ACC112 (cell line): ENCODE data around the gene SETD2.

Experiments
- H2AFZ ChIP-seq: fragments of 200-600 bp; sonication (generic); one replicate; pipeline ENCODE4 v1.6.0; 2017; ENCODE audit warnings: antibody characterized with exemption, low read length; ENCODE audit not compliant: unreplicated experiment
- H3K27ac ChIP-seq: fragments of 200-600 bp; sonication (generic); 2 replicates; pipeline ENCODE4 v1.5.1; 2014; ENCODE audit warnings: low read depth, mild to moderate bottlenecking, antibody characterized with exemption, low read length, moderate library complexity
- H3K27me3 ChIP-seq: fragments of 200-600 bp; sonication (generic); 2 replicates; pipeline ENCODE4 v1.6.1; 2014; ENCODE audit warnings: mild to moderate bottlenecking, antibody characterized with exemption, low read length, moderate library complexity, mixed read lengths; ENCODE audit not compliant: insufficient read depth
- H3K36me3 ChIP-seq: fragments of 200-600 bp; sonication (generic); 2 replicates; pipeline ENCODE4 v1.6.1; 2016; ENCODE audit warnings: mild to moderate bottlenecking, antibody characterized with exemption, low read length, moderate library complexity, mixed read lengths; ENCODE audit not compliant: insufficient read depth
- H3K4me1 ChIP-seq: fragments of 200-600 bp; sonication (generic); one replicate; pipeline ENCODE4 v1.6.1; 2016; ENCODE audit warnings: low read length, mixed read lengths; ENCODE audit not compliant: insufficient read depth, unreplicated experiment, control insufficient read depth
- H3K4me3 ChIP-seq: fragments of 200-600 bp; sonication (generic); 2 replicates; pipeline ENCODE4 v1.5.1; 2014; ENCODE audit warnings: mild to moderate bottlenecking, low read depth, low read length
- H3K79me2 ChIP-seq: fragments of 200-600 bp; sonication (generic); one replicate; pipeline ENCODE4 v1.6.0; 2016; ENCODE audit warnings: low read length; ENCODE audit not compliant: control insufficient read depth, unreplicated experiment, insufficient read depth

The SETD2 gene

DNA sequence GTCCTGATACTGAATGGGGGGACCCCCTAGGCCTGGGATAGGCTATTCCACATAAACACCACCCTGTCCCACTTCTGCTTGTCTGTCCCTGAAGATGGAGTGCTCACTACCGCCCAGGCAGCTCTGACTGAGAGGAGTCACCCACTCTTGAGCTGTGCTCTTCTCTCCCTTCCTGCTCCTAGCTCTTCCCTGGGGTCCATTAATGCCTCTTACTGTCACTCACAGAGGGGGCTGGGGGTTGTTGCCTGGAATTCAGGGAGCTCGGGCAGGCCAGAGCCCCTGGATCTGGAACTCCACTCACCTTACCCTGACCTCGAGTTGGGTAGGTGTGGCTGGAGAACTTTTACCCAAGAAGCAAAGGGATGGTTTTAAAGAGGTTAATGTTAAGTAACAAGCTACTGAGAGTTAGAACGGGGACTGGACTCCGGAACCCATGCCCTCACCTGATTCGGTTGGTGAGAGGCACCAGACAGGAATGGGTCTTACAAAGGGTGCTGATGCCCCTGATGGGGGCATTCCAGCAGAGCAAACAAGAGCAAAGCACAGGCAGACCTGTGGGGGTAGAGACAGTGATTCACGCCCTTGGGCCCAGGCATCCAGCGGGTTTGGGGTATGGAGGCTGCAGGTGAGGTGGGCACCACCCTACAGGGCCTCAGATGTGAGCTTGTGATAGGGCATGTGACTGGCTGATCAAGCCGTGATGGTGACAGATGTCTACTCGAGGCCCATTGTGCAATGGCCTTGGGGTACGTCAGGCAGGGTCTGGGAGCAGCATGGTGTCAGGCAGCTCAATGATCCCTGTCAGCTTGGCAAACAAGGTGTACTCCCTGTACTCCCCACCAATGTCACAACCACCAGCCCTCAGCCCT lies 179.1 kb downstream of the SETD2 start:
- H3K4me1 ChIP-seq: no peaks in the 10 kb centered on the region
- H2AFZ ChIP-seq: no peak overlapping the region
- peaks cover 4% of the 10 kb centered on the region for H3K79me2 ChIP-seq
- no peaks in the 10 kb centered on the region for H3K27me3 ChIP-seq
- no peak overlapping the region for H3K4me3 ChIP-seq
- no peak overlapping the region for H3K27ac ChIP-seq
- no peaks in the 10 kb centered on the region for H3K36me3 ChIP-seq

DNA sequence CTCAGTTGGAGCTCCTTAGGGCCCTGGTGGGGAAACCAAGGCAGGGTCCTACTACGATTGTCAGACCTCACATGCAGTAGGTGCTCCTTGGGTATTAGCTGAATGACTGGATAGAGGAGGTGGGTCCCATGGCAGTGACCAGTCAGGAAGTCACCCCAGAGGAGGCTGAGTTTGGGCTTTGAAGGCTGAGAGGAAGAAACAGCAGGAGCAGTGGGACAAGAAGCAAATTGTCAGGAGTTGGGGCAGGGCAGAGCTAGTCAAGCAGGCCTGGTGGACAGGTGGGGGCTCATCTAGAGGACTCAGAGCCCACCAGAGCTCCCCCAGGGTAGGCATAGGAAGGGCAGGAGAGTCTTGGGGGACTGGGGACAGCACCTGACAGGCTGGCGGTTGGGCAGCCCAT lies 181.4 kb downstream of the SETD2 start:
- Histone ChIP-seq H2AFZ (no peak overlapping the region), H3K79me2 (peaks cover 10% of the 10 kb centered on the region), H3K27ac (no peak overlapping the region), H3K27me3 (no peaks in the 10 kb centered on the region), H3K4me1 (peaks cover 10% of the 10 kb centered on the region), H3K4me3 (no peak overlapping the region), H3K36me3 (no peaks in the 10 kb centered on the region)

DNA sequence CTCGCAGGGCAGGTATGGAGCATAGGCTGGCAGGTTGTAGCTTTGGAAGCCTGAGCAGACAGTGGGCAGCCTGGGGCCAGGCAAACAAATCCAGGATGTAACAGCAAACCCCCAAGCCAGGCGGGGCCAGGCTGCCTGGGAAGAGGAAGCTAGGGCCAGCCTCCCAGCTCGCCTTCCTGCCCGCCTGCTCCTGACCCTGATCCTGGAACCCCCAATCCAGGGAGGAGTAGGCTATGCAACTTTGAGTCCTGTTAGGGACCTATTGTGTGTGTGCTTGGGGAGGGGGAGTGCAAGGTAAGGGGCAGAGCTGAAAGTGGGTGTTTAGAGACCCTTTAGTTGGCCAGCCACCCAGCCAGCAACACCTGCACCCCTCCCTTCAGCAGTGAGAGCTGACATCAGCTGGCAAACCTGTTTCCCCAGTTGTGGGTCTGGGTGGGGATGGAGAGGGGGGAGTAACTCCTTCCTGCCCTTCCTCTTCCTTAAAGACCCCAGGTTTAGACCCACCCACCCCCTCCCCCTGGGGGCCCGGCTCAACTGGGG lies 181.9 kb downstream of the SETD2 start:
- Histone ChIP-seq H3K4me3 (no peak overlapping the region), H3K36me3 (no peaks in the 10 kb centered on the region), H3K79me2 (peaks cover 10% of the 10 kb centered on the region), H3K27me3 (no peaks in the 10 kb centered on the region), H3K27ac (no peak overlapping the region), H2AFZ (no peak overlapping the region), H3K4me1 (peaks cover 16% of the 10 kb centered on the region)

DNA sequence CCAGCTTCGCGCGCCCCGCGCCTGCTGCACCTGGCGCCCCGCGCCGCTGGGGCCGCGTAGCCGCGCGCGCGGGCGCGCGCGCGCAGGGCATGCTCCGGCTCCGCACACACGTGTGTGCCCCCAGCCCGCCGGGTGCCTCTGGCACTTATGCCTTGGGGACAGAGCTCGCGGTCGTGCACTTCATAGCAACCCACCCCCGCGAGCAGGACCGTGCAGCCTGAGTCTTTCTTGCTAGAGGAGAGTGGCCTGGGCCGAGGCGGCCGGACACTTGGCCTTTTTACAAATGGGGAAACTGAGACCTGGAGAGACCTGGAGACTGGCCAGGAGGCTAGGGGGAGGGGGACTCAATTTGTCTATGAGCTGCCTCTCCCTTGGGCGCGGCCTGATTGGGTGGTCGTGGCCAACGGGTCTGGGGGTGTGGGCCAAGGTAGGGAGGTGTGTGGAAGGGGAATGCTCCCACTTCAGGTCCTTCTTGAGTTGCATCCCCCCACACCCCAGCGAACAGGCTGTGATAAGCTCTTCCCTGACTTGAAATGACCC lies 183.9 kb downstream of the SETD2 start:
- Histone ChIP-seq H3K27ac (no peak overlapping the region), H3K36me3 (no peaks in the 10 kb centered on the region), H2AFZ (peak overlapping the region; percentile 61), H3K27me3 (no peaks in the 10 kb centered on the region), H3K79me2 (peaks cover 22% of the 10 kb centered on the region), H3K4me3 (peak overlapping the region; percentile 89), H3K4me1 (peaks cover 17% of the 10 kb centered on the region)

DNA sequence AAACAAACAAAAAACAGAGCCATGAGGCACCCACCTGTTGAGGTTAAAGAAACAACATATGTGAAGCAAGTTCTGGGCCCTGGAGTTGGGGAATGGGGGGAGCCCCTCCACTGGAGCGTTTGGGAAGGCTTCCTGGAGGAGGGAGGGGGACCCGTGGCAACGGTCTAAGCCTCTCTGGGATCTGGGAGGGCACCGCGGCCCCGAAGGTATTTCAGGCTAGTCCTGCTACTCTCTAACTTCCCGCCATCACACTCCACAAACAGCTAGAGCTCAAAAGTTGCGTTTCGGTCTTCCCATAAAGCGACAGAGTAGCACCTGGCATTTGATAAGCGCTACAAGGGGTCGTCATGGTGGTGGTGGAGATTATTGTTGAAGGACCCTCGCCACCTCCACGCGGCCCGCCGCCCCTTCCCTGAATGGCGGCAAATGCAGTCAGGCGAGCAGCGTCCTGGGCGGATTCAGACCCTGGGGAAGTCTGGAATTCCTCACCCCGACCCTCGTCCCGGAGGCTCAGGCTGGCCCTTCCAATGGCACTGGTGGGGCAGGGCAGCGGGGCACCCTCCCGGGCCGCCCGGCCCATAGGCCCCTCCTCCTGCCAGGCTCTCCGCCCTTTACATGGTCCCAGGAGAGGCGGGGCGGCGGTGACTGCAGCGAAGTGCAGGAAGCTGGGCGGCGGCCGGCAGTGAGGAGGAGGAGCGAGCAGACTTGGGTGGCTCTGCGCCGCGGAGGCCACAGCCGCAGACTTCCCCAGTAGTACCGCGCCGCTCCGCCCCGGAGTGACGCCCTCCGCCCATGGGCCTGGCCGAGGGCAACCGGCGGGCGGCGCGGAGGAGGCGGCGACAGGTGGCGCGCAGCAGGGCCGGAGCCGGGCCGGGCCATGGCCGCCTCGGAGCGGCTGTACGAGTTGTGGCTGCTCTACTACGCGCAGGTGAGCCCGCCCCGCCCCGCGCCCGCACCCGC lies 184.6 kb downstream of the SETD2 start, which contains the start of gene NBEAL2:
NBEAL2 (plus strand) TSS at position 682 of the 960 bp plus-strand sequence; CDS start at position 878, 196 bp downstream.
- Histone ChIP-seq H3K36me3 (no peaks in the 10 kb centered on the region), H3K79me2 (peaks cover 30% of the 10 kb centered on the region), H3K4me3 (peak within 1 kb of the TSS; percentile 89), H2AFZ (peak within 1 kb of the TSS; percentile 76), H3K4me1 (peaks cover 23% of the 10 kb centered on the region), H3K27me3 (no peaks in the 10 kb centered on the region), H3K27ac (no peak within 1 kb of the TSS)

DNA sequence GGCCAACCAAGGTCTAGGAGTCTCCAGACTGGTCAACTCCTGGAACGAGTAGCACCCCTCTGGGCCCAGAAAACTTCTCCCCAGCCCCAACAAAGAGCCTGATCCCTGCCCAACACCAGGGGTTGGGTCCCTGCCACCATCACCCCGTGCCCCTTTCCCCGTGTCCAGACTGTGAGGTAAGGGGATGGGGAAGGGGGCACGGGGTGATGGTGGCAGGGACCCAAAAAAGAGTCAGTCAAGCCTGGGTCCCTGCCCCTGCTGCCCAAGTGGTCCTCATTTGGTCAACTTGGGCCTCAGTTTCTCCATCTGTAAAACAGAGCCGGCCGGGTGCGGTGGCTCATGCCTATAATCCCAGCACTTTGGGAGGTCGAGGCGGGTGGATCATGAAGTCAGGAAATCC lies 185.5 kb downstream of the SETD2 start:
- Histone ChIP-seq H3K27ac (no peak overlapping the region), H3K27me3 (no peaks in the 10 kb centered on the region), H2AFZ (no peak overlapping the region), H3K4me1 (peaks cover 23% of the 10 kb centered on the region), H3K79me2 (peaks cover 38% of the 10 kb centered on the region), H3K36me3 (no peaks in the 10 kb centered on the region), H3K4me3 (peak overlapping the region; percentile 89; the same call in 1 of the 2 replicates)

DNA sequence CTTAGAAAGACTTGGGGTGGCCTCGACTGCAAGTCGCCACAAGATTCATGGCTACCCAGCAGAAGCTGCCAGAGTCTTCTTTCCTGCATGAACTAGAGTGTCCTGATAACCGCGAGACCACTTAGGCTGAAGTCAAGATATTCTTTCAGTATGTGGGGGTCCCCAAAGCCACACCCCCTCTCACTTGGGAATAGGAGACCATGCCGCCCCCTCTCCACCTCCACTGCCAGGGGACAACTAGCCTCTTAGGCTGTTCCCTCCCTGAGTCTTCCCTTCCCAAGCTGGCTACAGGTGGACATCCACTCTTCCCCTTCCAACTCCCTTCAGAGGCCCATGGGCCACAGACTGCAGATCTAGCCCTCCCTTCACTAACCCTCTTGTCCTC lies 186.1 kb downstream of the SETD2 start:
- Histone ChIP-seq H3K27me3 (no peaks in the 10 kb centered on the region), H3K79me2 (peaks cover 43% of the 10 kb centered on the region), H3K36me3 (no peaks in the 10 kb centered on the region), H3K27ac (no peak overlapping the region), H2AFZ (no peak overlapping the region), H3K4me1 (peaks cover 23% of the 10 kb centered on the region), H3K4me3 (0 out of 2 replicates have a peak overlapping the region, but pooled peaks have one; percentile 24)

DNA sequence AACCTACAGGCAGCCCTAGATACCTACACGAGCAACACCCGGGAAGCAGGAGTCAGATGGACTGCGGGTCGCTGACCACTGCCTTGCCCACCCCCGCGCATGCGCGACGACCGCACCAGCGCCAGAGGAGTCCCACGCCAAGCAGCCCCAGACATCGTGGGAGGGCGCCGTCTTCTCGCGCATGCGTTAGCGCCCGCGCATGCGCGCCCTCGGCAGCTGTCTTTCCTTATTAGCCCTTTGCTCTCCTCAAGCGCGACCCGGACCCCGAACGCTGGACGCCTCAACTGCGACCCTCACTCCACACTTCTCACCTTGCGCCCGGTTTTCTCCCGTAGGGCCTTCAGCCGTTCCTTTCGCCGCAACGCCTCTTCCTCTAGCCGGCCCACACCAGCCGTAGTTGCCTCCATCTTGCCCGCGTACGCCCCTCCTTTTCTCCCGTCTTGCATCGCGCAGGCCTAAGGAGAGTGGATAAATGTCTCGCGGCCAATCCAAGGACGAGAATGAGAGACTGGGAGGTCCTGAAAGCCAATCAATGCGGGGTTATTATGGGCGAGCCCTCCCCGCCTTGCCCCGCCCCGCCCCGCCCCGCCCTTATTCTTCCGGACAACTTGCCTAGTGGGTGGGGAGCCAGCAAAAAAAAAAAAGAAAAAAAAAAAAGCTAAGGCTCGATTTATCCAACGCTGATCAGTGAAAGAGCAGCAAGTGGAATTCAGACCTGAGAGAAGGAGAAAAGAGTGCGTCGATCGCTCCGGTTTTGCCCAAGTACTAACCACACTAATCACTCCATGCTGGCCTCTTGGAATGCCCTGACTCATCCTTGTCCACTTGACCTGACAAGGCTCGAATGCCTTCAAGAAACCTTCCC lies 187.4 kb downstream of the SETD2 start, which contains the start of gene CCDC12:
CCDC12 (minus strand) TSS at position 420 of the 865 bp plus-strand sequence; CDS start at position 407, 13 bp downstream.
- peaks cover 27% of the 10 kb centered on the region for H3K4me1 ChIP-seq
- H3K36me3 ChIP-seq: no peaks in the 10 kb centered on the region
- no peaks in the 10 kb centered on the region for H3K27me3 ChIP-seq
- H3K4me3 ChIP-seq: peak within 1 kb of the TSS; percentile 80
- H3K27ac ChIP-seq: peak within 1 kb of the TSS; percentile 90
- peaks cover 55% of the 10 kb centered on the region for H3K79me2 ChIP-seq
- peak within 1 kb of the TSS; percentile 61 for H2AFZ ChIP-seq

DNA sequence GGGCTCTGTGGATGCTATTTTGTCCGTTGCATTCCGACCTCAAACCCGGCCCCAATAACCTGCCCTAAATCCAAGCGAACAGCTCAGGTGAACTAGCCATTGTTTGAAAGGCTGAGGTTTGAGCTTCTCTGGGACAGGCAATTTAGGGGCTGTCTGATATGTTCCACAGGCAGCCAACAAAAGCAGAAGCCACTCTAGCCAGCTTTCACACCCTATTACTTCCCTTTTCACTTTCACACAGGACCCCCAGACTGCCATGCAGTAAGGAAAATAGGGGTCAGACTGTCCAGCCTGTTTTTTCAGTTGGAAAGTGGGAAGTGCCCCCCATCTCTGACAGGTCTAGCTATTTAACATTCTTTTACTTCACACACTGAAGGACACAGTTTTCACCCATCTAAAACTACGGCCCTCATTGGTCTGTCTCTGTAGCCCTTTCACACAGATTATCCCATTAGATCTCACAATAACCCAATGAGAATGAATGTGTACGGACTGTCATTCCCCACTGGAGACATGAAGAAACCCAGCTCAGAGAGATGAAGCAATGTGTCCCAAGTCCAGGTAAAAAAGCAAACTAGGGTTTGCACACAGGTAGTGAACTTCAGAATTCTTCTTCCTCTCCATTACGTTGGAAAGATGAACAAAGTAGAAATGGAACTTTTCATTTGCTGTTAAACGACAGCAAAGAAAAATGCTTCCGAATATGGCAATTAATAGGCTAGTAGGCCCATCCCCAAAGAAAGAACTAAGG lies 189.3 kb downstream of the SETD2 start:
- Histone ChIP-seq H3K79me2 (peaks cover 70% of the 10 kb centered on the region), H3K4me1 (peaks cover 42% of the 10 kb centered on the region), H3K27me3 (no peaks in the 10 kb centered on the region)

More for the DNA sequence above, 189.3 kb downstream of the SETD2 start:
- Histone ChIP-seq H2AFZ (no peak overlapping the region), H3K27ac (no peak overlapping the region), H3K36me3 (no peaks in the 10 kb centered on the region), H3K4me3 (peak overlapping the region; percentile 80)
